Measurements from ENCODE around the gene C1QL3. TPM values are rescaled to one million over a fixed set of nuclear protein-coding genes. Genes with fewer than 3 reads are reported as not detected.

The C1QL3 gene
- total RNA-seq, 1 experiment from 2014 or later = 1.7 TPM

DNA sequence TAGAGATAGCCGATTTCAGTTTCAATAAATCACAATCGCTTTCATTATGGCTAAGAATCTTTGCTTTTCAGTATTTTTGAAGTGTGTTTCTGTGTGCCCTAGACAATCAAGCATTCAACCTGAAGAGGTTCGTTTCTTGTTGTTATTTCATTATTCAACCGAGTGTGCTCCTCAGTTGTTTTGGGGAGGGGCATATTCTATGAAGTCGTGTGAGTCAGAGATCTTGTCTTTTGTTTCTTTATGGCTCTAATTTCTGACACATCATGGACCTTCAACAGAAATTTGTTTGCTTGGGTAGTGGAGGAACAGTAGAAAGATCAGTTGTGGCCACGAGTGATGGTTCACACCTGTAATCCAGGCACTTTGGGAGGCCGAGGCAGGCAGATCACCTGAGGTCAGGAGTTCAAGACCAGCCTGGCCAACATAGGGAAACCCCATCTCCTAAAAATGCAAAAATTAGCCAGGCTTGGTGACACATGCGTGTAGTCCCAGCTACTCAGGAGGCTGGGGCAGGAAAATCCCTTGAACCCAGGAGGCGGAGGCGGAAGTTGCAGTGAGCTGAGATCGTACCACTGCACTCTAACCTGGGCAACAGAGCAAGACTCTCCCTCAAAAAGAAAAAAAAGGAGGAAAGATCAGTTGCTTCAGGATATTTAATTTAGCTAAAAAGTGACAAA lies 38.3 kb downstream of the C1QL3 start (continued):
- TF ChIP-seq, protein P1, sequence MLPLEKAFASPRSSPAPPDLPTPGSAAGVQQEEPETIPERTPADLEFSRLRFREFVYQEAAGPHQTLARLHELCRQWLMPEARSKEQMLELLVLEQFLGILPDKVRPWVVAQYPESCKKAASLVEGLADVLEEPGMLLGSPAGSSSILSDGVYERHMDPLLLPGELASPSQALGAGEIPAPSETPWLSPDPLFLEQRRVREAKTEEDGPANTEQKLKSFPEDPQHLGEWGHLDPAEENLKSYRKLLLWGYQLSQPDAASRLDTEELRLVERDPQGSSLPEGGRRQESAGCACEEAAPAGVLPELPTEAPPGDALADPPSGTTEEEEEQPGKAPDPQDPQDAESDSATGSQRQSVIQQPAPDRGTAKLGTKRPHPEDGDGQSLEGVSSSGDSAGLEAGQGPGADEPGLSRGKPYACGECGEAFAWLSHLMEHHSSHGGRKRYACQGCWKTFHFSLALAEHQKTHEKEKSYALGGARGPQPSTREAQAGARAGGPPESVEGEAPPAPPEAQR (CRISPR knock-in tag; IDR thresholded peaks at IDR 0.05) = no peak
- no peak for TF ChIP-seq GABPB1 (CRISPR knock-in tag; IDR thresholded peaks at IDR 0.05)
- TF ChIP-seq SOX15 (CRISPR knock-in tag; IDR thresholded peaks at IDR 0.05) = no peak
- TF ChIP-seq RORB (CRISPR knock-in tag; IDR thresholded peaks at IDR 0.05) = no peak
- no peak for TF ChIP-seq JUN (CRISPR knock-in tag; IDR thresholded peaks at IDR 0.05)
- TF ChIP-seq TEAD4 (CRISPR knock-in tag; IDR thresholded peaks at IDR 0.05) = no peak
- no peak for TF ChIP-seq KAT7 (CRISPR knock-in tag; IDR thresholded peaks at IDR 0.05; ENCODE audit: borderline replicate concordance)
- TF ChIP-seq, protein P2, sequence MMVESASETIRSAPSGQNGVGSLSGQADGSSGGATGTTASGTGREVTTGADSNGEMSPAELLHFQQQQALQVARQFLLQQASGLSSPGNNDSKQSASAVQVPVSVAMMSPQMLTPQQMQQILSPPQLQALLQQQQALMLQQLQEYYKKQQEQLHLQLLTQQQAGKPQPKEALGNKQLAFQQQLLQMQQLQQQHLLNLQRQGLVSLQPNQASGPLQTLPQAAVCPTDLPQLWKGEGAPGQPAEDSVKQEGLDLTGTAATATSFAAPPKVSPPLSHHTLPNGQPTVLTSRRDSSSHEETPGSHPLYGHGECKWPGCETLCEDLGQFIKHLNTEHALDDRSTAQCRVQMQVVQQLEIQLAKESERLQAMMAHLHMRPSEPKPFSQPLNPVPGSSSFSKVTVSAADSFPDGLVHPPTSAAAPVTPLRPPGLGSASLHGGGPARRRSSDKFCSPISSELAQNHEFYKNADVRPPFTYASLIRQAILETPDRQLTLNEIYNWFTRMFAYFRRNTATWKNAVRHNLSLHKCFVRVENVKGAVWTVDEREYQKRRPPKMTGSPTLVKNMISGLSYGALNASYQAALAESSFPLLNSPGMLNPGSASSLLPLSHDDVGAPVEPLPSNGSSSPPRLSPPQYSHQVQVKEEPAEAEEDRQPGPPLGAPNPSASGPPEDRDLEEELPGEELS (CRISPR knock-in tag; IDR thresholded peaks at IDR 0.05) = no peak
- TF ChIP-seq, protein P3, sequence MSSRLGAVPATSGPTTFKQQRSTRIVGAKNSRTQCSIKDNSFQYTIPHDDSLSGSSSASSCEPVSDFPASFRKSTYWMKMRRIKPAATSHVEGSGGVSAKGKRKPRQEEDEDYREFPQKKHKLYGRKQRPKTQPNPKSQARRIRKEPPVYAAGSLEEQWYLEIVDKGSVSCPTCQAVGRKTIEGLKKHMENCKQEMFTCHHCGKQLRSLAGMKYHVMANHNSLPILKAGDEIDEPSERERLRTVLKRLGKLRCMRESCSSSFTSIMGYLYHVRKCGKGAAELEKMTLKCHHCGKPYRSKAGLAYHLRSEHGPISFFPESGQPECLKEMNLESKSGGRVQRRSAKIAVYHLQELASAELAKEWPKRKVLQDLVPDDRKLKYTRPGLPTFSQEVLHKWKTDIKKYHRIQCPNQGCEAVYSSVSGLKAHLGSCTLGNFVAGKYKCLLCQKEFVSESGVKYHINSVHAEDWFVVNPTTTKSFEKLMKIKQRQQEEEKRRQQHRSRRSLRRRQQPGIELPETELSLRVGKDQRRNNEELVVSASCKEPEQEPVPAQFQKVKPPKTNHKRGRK (CRISPR knock-in tag; IDR thresholded peaks at IDR 0.05; ENCODE audit: borderline replicate concordance) = no peak
- TF ChIP-seq ATF1 (CRISPR knock-in tag; IDR thresholded peaks at IDR 0.05) = no peak
- TF ChIP-seq ESRRA (CRISPR knock-in tag; IDR thresholded peaks at IDR 0.05; ENCODE audit: borderline replicate concordance) = no peak

DNA sequence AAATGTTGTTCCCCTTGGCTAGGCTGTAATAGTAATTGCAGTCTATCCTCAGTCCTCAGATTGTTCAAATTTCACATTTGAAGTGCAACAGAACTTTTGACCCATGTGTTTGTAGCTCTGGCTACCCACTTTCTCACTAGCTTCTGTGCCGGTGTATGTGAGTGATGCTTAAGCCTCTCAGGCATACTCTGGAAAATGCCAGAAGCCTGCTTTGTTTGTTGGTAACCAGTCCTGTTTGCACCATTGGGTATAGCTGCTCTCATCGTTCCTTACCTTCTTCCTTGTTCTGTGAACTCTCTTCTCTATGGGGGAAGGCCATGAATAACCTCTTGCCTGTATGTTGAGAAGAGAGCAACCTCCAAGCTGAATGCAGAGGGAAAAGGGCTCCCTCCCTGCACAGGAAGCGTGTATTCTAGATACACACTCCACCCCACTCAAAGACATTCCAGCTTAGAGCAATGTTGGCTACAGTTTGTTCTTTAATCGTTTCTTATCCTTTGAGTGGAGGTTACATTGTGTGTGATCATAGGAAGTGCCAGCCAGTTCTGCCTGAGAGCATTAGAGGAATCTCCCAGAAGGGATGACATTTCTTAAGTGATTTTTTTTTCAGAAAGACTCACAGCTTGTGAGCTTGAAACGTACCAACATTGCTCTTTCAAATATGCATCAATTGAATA lies 40.5 kb downstream of the C1QL3 start:
- POLR2A ChIA-PET = interaction anchor here (1.0 kb wide), 1 partner anchor 36 kb away, joined by 3 read pairs; no protein-coding TSS in a partner anchor
- Mint-ChIP-seq H3K4me1 (peaks cover 5% of the 10 kb centered on the region), H3K27ac (peak overlapping the region; percentile 65; the same call in 1 of the 2 replicates), H3K36me3 (no peaks in the 10 kb centered on the region), H3K4me3 (no peak overlapping the region), H3K27me3 (ENCODE audit: low read depth) (no peaks in the 10 kb centered on the region), H3K9me3 (no peaks in the 10 kb centered on the region)
- CTCF ChIA-PET = interaction anchor here (1.0 kb wide), 1 partner anchor 38 kb away, joined by 3 read pairs; no protein-coding TSS in a partner anchor
- DNase-seq (ENCODE audit: low spot score) (no peak), ATAC-seq (no peak)
- TF ChIP-seq MYBL2 (CRISPR knock-in tag; IDR thresholded peaks at IDR 0.05) = no peak
- no peak for TF ChIP-seq OVOL2 (CRISPR knock-in tag; IDR thresholded peaks at IDR 0.05; ENCODE audit: borderline replicate concordance)
- no peak for TF ChIP-seq ZNF263 (CRISPR knock-in tag; IDR thresholded peaks at IDR 0.05; ENCODE audit: low read depth)
- TF ChIP-seq NFYB (CRISPR knock-in tag; conservative IDR thresholded peaks at IDR 0.05; ENCODE audit: low read depth) = no peak
- TF ChIP-seq, protein P4, sequence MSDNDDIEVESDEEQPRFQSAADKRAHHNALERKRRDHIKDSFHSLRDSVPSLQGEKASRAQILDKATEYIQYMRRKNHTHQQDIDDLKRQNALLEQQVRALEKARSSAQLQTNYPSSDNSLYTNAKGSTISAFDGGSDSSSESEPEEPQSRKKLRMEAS (CRISPR knock-in tag; IDR thresholded peaks at IDR 0.05) = no peak
- TF ChIP-seq GABPB1 (CRISPR knock-in tag; IDR thresholded peaks at IDR 0.05) = no peak
- TF ChIP-seq, protein P5, sequence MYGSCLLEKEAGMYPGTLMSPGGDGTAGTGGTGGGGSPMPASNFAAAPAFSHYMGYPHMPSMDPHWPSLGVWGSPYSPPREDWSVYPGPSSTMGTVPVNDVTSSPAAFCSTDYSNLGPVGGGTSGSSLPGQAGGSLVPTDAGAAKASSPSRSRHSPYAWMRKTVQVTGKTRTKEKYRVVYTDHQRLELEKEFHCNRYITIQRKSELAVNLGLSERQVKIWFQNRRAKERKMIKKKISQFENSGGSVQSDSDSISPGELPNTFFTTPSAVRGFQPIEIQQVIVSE (CRISPR knock-in tag; IDR thresholded peaks at IDR 0.05; ENCODE audit: borderline replicate concordance) = no peak
- TF ChIP-seq, protein P6, sequence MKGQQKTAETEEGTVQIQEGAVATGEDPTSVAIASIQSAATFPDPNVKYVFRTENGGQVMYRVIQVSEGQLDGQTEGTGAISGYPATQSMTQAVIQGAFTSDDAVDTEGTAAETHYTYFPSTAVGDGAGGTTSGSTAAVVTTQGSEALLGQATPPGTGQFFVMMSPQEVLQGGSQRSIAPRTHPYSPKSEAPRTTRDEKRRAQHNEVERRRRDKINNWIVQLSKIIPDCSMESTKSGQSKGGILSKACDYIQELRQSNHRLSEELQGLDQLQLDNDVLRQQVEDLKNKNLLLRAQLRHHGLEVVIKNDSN (CRISPR knock-in tag; IDR thresholded peaks at IDR 0.05) = no peak
- TF ChIP-seq, protein P7, sequence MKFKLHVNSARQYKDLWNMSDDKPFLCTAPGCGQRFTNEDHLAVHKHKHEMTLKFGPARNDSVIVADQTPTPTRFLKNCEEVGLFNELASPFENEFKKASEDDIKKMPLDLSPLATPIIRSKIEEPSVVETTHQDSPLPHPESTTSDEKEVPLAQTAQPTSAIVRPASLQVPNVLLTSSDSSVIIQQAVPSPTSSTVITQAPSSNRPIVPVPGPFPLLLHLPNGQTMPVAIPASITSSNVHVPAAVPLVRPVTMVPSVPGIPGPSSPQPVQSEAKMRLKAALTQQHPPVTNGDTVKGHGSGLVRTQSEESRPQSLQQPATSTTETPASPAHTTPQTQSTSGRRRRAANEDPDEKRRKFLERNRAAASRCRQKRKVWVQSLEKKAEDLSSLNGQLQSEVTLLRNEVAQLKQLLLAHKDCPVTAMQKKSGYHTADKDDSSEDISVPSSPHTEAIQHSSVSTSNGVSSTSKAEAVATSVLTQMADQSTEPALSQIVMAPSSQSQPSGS (CRISPR knock-in tag; IDR thresholded peaks at IDR 0.05; ENCODE audit: borderline replicate concordance, low read depth) = no peak
- TF ChIP-seq, protein P8, sequence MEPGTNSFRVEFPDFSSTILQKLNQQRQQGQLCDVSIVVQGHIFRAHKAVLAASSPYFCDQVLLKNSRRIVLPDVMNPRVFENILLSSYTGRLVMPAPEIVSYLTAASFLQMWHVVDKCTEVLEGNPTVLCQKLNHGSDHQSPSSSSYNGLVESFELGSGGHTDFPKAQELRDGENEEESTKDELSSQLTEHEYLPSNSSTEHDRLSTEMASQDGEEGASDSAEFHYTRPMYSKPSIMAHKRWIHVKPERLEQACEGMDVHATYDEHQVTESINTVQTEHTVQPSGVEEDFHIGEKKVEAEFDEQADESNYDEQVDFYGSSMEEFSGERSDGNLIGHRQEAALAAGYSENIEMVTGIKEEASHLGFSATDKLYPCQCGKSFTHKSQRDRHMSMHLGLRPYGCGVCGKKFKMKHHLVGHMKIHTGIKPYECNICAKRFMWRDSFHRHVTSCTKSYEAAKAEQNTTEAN (CRISPR knock-in tag; IDR thresholded peaks at IDR 0.05) = no peak
- TF ChIP-seq, protein P9, sequence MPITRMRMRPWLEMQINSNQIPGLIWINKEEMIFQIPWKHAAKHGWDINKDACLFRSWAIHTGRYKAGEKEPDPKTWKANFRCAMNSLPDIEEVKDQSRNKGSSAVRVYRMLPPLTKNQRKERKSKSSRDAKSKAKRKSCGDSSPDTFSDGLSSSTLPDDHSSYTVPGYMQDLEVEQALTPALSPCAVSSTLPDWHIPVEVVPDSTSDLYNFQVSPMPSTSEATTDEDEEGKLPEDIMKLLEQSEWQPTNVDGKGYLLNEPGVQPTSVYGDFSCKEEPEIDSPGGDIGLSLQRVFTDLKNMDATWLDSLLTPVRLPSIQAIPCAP (CRISPR knock-in tag; IDR thresholded peaks at IDR 0.05) = no peak
- TF ChIP-seq FOXK1 (CRISPR knock-in tag; IDR thresholded peaks at IDR 0.05) = no peak
- no peak for TF ChIP-seq IRF2 (CRISPR knock-in tag; IDR thresholded peaks at IDR 0.05; ENCODE audit: borderline replicate concordance, low read depth)
- no peak for TF ChIP-seq ELF4 (CRISPR knock-in tag; IDR thresholded peaks at IDR 0.05; ENCODE audit: low read depth)
- TF ChIP-seq FOXJ3 (CRISPR knock-in tag; IDR thresholded peaks at IDR 0.05; ENCODE audit: borderline replicate concordance) = no peak
- TF ChIP-seq ATF1 (CRISPR knock-in tag; IDR thresholded peaks at IDR 0.05) = no peak
